Stimulated activated CD4-positive, alpha-beta T cell treated with anti-CD3 and anti-CD28 coated beads, Interleukin-4, amount 100 ng/mL, for 48 hours (primary cell): ENCODE data around the gene ADCY1.
"Not testable (repeated sequence)": the region's sequence is repeated elsewhere in the genome, so short reads cannot be mapped to it uniquely, and the experiment has no call there.

Source experiments
- DNase-seq, 2 donors: peaks; one replicate each; pipeline ENCODE4 v3.0.0-alpha.2; 2020; ENCODE audit warnings: low read depth in 2 of 2

Gene ADCY1

GRCh38 chr7:45712872-45713668 is 138.9 kb downstream of the ADCY1 start:
- DNase-seq: no peak

DNA sequence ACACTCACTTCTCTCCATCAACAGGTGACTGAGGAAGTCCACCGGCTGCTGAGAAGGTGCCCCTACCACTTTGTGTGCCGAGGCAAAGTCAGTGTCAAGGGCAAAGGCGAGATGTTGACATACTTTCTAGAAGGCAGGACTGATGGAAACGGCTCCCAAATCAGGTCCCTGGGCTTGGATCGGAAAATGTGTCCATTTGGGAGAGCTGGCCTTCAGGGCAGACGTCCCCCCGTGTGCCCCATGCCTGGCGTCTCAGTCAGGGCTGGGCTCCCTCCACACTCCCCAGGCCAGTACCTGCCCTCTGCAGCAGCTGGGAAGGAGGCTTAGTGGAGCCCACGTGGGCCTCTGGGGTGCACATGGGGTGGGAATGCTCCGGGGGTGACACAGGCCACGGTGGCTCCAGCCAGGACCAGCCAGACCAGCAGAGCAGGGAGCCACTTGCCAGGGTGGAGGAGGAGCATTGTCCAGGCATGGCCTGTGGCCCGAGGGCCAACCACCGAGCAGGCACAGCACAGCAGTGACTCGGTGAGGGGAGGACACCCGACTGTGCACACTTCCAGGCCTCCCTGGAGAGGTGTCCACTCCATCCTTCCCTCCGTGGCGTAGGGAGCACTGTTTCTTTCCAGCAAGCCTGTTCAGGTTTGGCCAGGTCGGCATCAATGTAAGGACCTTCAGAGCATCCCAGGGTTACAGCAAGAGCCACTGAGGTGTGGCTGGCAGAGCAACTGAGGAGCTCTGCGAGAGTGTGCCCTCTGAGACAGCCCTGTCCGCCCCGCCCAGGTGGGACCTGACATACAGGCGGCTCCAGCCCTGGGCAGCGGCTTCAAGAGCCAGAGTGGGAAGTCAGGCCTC is 139.7 kb downstream of the ADCY1 start:
- DNase-seq: no peak

DNA sequence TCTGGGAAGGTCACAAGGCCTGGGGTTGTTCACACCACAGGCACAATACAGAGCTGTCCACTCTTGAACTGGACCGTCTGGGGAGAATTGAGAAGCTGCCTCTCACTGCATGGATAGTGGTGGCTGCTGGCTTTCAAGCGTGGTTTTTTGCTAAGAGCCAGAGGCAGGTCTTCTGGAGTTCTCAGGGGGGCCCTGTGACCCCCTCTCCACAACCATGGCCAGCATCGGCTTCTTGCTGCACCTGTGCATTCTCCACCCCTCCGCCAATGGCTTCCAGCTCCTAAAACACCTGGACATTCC is 140.3 kb downstream of the ADCY1 start:
- DNase-seq: no peak

DNA sequence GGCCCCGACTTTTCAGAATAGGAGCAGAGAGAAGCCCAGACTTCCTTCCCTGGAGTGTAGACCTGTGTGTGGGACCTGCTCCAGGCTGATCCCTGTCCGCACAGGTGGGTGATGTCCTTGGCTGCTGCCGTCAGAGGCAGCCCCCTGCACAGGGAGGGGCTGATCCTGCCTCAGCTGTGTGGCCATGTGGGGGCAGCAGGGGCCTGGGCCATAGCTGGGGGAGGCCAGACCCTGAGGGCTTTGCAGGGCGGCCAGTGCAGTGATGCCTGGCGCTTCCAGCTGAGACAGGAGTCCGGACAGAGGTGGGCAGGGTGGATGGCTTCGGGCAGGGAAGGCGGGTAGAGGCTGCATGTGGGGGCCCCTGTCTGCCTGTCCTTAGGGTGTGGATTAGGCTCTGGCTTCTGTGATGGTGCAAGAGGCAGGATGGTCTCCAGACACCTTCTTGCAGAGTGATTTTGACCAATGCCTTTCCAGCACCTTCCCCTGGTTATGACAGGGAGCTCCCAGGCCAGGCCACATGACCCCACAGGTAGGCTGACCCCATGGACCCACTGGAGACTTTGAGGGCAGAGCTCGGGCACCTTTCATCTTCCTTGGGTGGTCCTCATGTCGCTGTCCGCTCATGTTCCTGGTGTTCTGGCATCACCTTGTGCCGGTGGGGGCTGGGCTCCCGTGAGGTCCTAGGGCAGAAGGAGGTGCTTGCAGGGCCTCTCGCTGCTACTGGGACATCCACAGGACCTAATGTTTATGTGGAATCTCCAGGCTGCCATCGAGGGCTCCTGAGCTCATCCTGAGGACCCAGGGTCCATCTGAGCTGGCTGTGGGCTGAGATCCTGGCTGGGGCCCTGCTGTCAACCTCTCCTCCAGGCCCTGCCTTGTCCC is 141.5 kb downstream of the ADCY1 start:
- DNase-seq: no peak

DNA sequence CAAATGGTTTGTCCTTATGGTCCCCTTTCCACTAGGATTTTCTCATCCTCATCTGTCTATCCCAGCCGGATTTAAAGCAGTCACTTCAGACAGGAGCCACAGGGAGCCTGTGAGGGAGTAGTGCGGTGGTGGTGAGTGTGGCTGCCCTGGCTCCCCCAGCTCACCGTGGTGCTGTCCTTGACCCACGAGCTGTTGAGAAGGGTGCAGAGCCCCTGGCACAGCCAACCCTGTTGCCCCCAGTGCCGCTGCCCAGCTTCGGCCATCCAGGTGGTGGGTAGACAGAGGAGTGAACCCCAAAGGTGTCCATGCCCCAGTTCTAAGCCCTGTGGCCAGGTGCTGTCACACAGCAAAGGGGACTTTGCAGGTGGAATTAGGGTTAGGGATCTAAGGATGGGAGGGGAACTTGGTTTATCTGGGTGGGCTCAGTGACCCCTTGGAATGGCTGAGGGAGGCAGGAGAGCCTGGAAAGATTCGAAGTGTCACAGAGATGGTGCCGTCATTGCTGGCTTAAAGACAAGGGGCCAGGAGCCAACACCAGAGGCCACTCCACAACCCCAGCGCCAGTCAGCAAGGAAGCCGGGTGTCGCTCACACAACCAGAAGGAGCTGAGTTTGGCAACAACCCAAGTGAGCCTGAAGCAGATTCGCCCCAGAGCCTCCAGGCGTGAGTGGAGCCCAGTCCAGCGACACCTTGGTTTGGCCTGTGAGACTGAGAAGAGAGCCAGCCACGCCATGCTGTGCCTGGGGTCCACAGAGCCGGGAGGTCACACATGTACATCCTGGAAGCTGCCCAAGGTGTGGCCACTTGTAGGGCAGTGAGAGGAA is 142.4 kb downstream of the ADCY1 start:
- no peak for DNase-seq

DNA sequence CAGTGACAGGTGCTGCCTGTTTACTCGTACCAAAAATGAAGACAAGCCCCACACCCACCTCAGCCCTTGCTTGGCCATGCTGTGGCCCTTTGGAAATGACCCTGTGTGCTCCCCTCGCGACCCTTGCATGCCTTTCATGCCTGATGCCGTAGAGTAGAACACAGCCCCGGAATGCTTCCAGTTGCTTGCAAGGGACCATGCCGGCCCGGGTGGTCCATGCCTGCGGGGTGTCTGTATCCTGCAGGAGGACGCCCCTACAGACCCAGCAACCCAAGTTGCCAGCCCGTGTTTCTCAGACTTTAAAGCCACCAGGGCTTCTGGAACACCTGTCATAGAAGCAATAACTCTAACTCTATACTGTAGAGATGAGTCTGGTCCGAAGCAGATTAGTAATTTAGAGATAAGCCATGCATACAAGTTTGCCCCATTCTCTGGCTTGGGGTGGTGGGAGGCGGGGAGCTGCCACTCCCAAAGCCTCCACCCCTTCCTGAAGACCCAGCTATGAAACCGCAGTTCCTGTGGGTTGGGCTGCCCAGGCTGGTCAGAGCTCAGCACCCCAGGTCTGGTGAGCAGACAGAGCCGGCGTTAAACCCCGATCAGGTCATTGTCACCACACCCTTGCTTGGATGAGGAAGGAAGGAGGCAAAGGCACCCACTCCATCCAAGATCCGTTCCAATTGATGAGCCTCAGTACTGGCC is 143.5 kb downstream of the ADCY1 start:
- no peak for DNase-seq

DNA sequence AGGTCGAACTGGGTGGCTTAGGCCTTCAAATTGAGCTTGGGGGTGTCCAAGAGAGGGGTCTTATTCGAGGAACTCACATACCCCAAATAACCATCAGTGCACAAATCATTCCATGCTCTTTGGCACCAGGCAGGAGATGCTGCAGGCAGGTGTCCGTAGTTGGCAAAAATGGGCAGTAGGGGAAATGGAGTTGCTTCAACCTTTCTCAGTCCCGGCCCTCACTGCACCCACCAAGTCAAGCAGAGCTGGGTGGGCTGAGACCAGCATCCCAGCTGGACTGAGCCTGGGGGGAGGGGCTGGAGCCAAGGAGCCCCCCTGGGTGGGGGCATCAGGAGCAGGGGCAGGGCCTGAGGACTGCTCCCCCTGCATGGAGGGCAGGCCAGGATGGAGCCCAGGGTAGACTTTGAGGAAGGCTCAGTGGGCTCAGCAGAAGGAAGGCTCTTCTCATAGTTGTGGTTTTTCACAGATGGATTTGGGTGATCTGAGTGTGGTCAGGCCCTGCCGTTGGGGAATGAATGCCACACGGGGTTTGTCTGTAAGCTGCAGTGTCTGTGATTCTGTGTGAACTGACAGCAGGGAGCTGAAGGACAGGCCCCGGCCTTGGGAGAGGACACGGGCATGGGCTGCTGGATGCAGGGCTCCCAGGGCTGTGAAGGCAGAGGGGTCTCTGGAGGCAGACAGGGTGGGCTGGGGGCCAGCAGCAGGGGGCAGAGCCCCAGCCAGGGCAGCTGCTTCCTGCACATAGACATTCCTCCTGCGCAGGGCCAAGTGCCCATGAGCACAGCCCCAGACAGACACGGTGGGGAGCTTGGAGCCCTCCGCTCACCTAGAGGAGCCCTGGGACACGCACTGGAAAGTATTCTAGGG is 144.5 kb downstream of the ADCY1 start:
- no peak for DNase-seq

GRCh38 chr7:45720989-45721388 is 146.8 kb downstream of the ADCY1 start:
- no peak for DNase-seq

DNA sequence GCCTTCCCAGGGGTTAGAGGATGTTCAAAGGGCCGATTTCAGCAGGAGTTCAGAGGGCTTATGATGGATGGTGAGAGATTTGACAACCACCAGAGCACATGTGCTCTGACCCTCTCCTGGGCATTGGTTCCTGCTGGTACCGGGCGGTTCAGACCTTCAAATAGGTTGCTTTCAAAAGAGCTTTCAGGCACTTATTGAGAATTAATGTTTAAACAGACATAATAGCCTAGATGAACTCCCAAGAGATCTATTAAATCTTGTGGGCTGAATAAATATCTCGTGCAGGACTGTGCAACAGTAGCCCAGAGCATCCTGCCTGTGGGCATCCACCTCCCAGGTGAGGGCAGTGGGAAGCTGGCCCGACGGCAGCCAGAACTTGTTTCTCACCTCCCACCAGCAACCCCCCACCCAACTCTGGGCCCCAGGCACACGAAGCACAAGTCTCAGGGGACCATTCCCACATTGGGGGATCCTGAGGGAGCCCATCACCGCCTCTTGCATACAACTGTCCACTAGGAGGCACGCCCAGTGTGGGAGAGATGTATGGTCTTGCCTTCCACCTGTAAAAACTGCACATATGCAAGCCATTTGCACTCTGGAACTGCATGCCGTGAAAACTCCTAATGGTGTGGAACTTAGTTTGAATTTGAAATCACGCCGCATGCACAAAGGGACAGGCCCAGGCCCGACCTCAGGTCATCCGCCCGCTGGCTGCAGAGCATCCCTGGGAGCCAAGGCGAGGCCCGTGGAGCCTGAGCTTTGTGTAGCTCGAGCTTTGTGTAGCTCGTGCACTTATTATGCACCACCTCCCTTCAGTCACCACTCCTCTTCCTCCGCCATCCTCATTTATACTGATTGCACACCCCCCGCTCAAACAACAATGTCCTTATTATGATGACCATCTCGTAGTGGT is 147.8 kb downstream of the ADCY1 start:
- no peak for DNase-seq

DNA sequence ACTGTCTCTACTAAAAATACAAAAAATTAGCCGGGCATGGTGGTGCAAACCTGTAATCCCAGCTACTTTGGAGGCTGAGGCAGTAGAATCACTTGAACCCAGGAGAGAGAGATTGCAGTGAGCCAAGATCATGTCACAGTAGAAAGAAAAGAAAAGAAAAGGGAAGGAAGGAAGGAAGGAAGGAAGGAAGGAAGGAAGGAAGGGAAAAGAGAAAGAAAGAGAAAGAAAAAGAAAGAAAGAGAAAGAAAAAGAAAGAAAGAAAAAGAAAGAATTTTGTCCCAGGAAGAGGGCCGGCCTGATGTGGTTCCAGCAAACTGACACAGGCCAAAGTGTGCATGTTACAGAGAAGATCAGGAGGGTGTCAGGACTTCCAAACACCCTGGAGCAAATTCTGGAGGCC is 151.1 kb downstream of the ADCY1 start:
- DNase-seq: not testable (repeated sequence)

DNA sequence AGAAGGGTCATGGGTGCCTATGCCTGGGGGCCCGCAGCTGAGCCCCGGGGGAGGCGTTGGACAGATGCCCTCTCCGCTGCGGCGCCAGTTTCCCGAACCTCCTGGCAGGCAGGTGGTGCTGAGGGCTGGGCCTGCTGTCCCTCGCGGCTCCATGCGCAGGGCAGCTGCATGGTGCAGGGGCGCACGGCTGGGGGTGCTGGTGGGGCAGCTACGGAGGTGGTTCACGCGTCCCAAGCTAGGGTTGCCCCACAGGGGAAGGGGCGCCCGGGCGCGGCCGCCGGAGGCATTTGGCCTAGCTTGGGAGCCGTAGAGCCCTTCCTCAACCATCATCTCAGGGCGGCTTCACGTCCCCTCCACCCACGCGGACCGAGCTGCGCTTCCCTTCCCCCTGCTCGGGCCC is 152.7 kb downstream of the ADCY1 start:
- DNase-seq: no peak

GRCh38 chr7:45731692-45732443 is 157.7 kb downstream of the ADCY1 start:
- not testable (repeated sequence) for DNase-seq

DNA sequence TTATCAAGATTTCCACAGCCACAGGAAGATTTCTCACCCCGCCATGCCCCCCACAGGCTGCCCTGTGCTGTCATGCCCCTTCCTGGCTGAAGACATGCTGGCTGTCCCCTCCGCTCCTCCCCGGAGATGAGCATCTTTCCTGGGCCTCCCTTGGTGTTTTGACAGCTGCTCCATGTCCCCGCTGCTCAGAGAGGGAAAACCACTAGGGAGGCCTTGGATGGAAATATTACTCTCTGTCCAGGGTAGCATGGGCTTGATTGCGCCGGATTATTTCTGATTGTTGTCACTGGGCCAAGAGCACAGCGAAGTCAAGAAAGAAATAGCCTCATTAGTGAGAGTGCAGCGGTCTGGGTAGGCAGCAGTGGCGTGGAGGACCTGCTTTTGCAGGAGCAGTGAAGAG is 164.8 kb downstream of the ADCY1 start:
- not testable (repeated sequence) for DNase-seq

DNA sequence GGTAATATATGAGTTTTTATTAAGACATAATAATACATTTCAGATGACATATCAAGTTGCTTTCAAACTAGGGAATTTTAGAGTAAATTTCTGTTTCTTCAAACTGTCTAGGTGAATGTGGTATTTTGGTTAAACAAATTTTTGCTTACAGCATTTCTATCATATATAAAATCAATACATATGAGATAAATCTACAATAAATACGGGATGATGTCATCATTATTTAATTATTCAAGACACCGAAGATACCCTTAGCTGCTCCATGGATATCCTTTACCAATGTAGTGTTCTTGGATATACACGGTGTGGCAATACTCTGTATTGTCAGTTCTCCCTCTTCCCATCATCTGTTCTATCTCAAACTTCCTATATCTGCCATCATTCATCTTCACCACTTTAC is 166.4 kb downstream of the ADCY1 start:
- DNase-seq: not testable (repeated sequence)

GRCh38 chr7:45748976-45749375 is 174.8 kb downstream of the ADCY1 start:
- DNase-seq: not testable (repeated sequence)

- DNase-seq: not testable (repeated sequence)
These were observed 177.2 kb downstream of the ADCY1 start for GRCh38 chr7:45751352-45751751.

DNA sequence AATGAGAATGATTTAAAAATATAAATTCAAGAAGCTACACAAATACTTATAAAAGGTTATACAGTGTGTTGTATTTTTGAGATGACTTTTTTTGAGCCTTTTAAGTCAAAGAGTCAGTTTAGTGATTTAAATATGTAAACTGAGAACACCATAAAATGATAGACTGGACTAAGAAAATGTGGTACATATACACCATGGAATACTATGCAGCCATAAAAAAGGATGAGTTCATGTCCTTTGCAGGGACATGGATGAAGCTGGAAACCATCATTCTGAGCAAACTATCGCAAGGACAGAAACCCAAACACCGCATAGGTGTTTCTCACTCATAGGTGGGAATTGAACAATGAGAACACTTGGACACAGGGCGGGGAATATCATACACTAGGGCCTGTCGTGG is 182.2 kb downstream of the ADCY1 start:
- DNase-seq: not testable (repeated sequence)

DNA sequence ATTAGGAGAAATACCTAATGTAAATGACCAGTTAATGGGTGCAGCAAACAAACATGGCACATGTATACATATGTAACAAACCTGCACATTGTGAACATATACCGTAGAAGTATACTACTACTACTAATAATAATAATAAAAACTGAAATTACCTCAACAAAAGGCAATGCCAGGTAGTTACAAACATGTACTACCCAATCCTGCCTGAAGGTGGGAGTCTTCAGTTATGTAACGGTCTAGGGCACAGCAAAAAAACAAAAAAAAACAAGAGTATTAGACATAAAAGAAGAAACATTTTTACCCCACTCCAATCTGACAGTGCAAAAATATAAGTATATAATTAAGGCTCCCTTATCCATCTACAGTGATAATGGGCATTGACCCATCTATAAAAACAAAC is 182.6 kb downstream of the ADCY1 start:
- DNase-seq: not testable (repeated sequence)
